NOMO-1 treated with dmso at 0.1 percent for 144 hours (cell line): ENCODE measurements around the gene BDH1.
A peak's percentile ranks its signal among the peaks of the same experiment; 100 is the strongest.

Source experiments
- DNase-seq: peaks from one replicate; lab custom pipeline; 2025; ENCODE audit not compliant: unreplicated experiment; lab: John Stamatoyannopoulos, UW

BDH1 gene

DNA sequence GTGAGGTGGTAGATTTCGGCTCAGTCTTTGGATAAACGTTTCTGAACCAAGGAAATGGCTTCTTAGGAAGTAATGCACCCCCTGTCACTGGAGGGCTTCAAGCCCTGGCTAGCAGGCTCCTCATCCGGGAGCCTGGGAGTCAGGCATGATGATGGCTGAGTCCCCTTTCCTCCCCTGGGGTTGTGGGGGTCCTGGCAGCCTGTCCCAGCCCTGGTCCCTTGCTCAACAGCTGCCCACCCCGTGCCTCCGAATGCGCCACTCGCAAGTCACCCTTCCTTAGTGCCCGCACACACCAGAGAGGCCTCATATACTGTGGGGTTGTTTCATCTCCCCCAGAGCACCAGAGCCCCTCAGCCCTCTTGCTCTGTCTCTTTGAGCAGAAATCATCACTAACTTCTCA is 48.2 kb downstream of the BDH1 start:
- no peak for DNase-seq

DNA sequence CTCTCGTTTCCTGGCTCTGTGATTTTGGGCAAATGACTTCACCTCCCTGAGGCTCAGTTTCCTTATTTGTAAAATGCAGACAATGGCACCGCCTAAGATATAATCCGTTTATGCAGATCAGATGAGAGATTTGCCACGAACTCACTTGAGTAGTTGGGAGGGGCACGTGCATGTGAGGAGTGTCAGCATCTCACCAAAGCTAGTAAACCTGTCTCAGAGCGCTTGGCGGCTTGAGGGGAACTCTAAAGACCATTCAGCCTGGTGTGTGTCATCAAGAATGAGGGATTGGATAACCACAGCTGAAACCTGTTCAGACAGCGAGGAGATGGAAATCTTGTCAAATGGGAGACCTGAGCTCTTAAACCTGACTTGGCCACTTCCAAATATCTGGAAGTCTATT is 48.7 kb downstream of the BDH1 start:
- no peak for DNase-seq

GRCh38 chr3:197505796-197506548 is 49.8 kb downstream of the BDH1 start:
- no peak for DNase-seq

DNA sequence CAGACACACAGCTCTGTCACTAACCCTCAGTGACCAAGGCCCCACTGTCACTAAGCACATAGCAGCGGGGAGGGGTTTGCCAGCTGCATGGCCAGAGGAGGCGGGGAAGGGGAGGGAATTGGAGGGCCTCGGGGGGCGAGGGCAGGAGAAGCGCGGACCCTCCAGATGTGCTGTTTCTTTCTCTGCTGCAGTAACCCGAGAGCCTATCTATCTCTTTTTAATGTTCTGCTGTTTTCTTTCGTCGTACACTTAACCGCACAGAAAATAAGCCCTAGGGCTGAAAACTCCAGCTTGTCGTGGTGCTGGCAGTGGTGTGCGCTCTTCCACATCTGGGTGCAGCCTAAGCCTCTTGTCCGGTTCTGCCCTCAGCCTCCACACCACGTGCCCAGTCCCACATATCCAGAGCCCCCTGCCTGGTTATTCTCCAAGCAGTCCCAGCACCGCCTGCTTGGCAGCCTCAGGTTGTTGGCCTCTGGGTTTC is 51.1 kb downstream of the BDH1 start:
- DNase-seq, result no peak

GRCh38 chr3:197504229-197504628 is 51.5 kb downstream of the BDH1 start:
- no peak for DNase-seq

- no peak for DNase-seq
These were observed 52.1 kb downstream of the BDH1 start for GRCh38 chr3:197503652-197504051.

- DNase-seq, result peak; percentile 96
These were observed 53.7 kb downstream of the BDH1 start for GRCh38 chr3:197501879-197502620.

DNA sequence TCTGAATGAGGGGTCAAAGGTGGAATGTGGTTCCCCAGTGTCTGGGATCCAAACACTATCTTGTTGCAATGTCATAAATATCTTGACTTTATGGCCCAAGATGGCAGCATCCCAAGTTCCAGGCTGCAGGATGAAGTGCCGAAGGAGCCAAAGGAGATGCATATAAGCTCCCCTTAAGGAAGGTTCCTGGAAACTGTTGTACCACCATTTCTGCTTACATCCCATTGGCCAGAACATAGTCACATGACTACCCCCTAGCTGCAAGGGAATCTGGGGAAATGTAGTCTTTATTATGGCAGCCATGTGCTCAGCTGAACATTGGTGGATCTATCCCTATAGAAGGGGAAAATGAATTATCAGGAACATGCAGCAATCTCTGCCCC is 54.3 kb downstream of the BDH1 start:
- DNase-seq, result peak; percentile 84

DNA sequence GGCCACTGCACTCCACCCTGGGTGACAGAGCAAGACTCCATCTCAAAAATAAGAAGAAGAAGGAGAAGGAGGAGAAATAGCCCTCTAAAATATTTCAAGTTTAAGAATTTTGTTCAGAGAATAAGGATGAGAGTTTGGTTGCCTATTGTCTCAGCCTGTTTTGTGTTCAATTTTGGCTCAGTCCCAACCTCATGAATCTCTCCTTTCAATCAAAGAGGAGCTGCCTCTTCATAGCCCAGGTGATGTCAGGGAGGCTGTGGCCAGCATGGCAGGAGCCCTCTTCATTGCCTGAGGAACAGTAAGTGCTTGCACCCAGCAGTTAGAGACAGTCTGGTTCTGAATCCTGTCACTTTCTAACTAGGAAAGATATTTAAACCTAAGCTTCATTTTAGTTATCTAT is 55.0 kb downstream of the BDH1 start:
- no peak for DNase-seq

DNA sequence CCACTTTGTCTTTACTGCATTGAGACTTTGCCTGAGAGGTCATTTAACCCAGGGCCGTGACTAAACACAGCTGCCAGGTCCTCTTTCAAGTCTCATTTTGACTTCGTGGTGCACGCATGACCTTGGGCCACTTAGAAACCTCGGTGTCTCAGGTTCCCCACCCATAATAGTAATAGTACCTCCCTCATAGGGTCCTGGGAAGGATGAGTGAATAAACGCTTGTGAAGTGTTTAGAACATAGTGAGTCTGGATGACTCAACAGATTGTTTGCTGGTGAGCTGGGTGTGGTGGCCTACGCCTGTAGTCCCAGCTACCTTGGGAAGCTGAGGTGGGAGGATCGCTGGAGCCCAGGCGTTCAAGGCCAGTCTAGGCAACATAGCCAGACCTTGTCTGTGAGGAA is 56.3 kb downstream of the BDH1 start:
- no peak for DNase-seq

GRCh38 chr3:197498499-197499241 is 57.1 kb downstream of the BDH1 start:
- DNase-seq, result no peak

- DNase-seq, result no peak
These were observed 59.0 kb downstream of the BDH1 start for GRCh38 chr3:197496746-197497125.

- DNase-seq, result no peak
These were observed 59.6 kb downstream of the BDH1 start for GRCh38 chr3:197495999-197496745.

DNA sequence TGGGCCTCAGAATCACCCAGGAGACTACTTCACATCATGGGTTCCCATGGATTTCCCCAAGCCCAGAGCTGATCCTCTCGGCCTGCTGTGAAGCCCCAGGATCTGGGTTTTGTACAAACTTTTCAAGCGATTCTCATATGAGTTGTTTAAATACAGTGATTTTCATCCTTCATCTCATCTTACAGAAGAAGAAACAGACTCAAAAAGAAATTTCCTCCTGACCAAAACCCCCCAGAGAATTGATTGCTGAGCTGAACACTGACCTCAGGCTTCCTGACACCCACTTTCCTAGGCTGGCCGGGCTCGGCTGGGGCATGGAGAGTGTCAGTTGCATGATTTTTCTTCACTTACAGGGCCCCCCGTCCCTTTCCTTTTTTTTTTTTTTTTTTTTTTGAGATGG is 60.3 kb downstream of the BDH1 start:
- DNase-seq, result no peak

GRCh38 chr3:197495059-197495455 is 60.7 kb downstream of the BDH1 start:
- no peak for DNase-seq

GRCh38 chr3:197494366-197495058 is 61.3 kb downstream of the BDH1 start:
- DNase-seq, result no peak

DNA sequence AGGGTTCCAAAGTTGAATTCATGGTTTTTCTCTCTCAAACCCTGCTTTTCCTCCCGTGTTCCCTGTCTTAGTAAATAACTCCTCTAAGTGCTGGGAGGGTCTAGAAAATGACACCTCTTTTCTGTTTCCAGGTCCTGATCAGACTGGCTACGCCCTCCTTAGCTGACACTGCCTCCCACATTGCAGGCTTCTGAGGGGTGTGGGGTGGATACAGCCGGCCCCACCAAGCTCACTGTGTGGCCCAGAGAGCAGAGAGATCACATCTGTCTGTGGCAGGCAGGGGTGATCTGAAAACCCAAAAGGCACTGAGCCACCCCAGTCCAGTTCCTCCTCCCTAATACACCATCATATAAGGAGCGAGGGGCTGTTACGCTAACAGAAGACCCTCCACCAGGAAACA is 62.7 kb downstream of the BDH1 start:
- DNase-seq, result no peak

DNA sequence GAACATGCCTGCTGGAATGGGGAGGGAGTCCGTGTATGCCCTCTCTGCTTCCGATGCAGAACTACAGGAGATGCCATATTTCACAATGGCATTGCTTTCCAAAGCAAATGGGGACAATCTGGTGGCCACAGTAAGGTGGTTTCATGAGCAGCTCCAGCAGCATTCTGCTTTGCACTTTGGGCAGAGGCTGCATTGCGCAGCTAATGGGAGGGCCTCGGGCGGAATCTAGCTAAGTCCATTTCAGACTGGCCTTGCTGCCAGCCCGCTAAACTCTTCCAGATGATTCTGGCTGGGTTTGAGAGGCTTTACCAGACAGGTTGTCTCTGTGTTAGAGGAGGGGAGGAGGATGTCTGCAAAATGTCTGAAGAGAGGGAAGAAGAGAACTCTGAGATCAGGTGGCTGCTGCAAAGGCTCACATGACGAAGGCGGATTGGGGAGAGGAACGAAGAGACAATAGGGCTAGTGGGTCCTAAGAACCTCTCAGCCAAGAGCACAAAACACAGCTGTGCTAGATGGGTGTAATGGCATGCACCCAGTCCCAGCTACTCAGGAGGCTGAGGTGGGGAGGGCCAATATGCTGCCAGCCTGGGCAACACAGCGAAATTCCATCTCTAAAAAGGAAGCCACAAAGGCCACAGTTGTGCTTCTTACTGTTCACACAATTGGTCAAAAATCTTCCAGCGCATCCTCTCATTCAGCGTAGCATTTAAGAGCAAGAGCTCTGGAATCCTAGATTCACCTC is 63.7 kb downstream of the BDH1 start:
- DNase-seq, result no peak

DNA sequence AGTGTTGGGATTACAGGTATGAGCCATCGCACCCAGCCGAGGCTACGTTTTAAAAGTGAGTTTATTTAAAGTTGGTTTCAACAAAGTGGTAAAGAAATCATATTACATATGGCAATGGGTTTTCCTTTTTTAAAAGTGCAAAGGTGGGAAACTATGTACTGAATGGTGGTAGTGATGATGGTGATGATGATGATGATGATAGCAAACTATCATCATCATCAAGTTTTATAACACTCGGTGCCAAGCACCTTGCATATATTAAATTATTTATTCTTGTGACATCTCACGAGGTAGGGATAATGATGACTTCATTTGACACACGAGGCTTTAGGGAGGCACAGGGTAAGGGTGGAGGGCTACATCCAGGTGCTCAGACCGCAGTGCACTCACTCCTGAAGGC is 64.3 kb downstream of the BDH1 start:
- no peak for DNase-seq
